ENCODE measurements around the gene TMEM143.

TMEM143 gene

GRCh38 chr19:48290771-48291488 is 72.8 kb downstream of the TMEM143 start:
- peak; percentile 37 to 47 for DNase-seq

DNA sequence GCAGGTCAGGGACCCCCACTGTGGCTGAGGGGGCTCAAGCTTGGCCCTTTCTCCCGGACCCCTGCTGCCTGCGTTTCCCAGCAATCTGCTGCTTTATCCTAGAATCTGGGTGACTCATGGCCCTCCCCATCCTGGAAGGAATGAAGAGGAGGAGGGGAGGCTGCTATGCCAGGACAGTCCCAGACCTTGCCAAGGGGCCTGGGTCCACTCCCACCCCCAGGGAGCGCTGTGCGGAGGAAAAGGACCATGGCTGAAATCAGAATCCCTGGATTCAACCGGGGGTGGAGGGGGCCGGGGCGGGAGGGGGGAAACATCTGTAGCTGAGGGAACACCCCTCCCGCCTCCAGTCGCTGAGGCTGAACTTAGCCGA is 73.4 kb downstream of the TMEM143 start:
- no peak for DNase-seq

DNA sequence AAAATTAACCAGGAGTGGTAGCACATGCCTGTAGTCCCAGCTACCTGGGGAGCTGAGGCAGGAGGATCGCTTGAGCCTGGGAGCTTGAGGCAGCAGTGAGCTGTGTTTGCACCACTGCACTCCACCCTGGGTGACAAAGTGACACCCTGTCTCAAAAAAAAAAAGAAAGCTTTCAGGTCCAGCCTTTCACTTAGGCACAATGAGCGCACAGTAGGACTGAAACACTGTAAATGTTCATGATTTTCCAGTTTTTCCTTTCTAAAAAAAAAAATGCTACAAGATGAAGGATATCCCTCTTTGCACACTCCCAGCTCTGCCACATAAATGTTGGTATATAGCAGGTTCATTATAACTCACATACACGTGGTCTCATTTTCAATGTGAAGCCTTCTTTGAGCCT is 76.0 kb downstream of the TMEM143 start:
- DNase-seq = no peak

GRCh38 chr19:48284896-48285295 is 78.8 kb downstream of the TMEM143 start:
- DNase-seq = no peak

DNA sequence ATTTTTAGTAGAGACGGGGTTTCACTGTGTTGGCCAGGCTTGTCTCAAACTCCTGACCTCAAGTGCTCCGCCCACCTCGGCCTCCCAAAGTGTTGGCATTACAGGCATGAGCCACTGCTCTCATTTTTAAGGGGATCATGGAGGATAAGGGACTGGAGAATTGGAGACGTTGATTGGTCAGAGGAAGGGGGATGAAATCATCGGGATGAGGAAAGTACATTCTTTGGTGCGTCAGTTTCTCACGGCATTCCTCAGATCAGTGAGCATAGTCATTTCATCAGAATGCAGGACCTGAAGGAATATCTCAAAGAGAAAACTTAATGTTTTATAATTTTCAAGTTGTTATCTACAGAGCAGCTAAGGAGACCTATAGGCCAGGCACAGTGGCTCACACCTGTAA is 79.8 kb downstream of the TMEM143 start:
- no peak for DNase-seq

All from activated CD4-positive, alpha-beta T cell treated with anti-CD3 and anti-CD28 coated beads, Interleukin-2, amount 50 U/mL, for 4 hours (primary cell).